Measurements from ENCODE around the gene TK2.

The TK2 gene

DNA sequence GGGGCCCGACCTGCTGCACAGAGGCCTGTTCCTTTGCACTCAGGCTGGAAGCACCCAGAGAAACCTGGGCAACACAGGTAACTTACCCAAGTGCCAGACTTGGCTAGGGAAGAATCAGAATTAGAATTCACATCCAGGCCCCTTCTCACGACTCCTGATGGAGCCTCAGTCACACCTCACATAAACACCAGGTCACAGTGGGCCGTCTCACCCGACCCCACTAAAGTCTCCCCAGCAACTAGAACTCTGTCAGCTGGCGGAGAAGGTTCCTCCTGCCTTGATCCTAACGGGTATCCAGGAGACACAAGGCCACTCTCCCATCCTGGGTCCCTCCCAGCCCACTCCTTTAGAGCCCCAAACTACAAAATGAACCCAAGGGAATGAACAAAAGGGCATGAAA, 6.4 kb downstream of the TK2 start:
- DNase-seq = no peak

DNA sequence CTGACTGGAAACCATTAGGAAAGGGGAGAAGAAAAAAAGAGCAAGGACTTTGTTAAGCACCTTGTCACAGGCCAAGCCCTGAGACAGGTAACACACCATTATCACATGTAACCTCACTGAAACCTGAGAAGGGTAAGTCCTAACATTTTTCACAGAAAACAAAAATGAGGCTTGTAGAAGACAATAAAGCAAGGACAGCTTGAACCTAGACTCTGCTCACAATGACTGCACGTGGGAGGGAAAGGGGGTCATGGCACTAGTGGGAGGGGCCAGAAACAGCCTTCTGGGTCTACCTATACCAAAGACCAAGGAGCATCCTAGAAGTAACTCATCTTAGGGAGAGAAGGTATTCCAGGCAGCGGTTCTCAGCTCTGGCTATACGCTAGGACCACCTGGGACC, 7.5 kb downstream of the TK2 start:
- DNase-seq = no peak

DNA sequence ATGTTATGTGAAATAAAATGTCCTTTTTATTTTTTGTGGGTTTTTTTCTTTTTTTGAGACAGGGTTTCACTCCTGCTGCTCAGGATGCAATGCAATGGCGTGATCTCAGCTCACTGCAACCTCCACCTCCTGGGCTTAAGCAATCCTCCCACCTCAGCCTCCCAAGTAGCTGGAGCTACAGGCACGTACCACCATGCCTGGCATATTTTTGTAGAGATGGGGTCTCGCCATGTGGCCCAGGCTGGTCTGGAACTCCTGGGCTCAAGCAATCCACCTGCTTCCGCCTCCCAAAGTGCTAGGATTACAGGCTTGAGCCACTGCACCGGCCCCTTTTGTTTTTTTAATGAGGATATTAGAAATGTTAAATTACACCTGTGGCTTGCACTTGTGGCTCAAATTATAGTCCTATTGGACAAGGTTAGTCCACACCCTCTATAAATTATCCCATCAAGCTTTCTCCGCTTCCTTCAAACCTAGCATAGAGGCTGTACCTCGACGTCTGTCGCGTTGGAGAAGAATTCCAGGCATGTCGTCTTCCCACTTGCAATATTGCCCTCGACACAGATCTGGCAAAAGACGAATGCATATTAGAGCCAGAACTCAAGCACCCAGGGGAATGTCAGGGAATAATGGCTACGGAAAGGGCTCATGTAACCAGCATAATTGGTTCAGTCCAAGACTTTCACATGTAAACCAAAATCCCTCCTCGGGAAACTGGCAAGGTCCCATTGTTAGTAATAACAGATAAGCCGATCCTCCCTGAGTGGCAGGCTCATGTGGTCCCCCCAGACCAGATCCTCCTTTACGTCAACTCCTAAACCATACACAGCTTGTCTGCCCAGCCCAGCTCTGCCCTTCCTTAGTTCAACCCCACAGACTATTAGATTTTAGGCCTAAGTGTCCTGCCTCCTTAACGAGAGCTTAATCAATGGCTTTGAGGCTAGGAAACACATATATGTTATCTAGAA, 8.2 kb downstream of the TK2 start:
- DNase-seq = no peak

DNA sequence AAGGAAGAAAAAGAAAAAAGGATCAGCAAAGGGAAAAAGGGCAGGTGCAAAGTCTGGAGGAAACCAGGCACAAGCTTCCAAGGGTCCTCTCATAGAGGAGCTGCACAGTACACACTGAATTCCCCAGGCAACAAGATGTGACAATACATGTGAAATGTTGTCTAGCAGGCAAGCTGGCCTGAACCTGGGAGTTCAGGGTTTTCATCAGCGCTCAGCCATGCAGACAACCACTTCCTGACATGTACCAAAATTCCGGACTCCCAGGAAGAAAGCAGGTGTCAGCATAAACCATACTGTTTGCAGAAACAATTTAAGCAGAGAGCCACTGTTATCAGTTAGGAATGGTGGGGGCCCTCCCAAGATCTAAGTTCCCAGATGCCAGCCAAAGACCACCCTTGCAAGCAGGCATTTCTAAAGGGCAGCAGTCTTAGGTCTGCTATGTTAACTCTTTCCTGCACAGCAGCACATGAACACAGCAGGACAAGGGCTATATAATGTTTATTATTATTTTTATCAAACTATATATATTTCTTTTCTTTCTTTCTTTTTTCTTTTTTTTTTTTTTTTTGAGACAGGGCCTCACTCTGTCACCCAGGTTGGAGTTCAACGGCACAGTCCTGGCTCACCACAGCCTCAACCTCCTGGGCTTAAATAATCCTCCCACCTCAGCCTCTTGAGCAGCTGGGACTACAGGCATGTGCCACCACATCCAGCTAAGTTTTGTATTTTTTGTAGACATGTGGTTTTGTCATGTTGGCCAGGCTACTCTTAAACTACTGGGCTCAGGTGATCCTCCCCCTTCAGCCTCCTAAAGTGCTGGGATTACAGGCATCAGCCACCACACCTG, 10.1 kb downstream of the TK2 start:
- no peak for DNase-seq

DNA sequence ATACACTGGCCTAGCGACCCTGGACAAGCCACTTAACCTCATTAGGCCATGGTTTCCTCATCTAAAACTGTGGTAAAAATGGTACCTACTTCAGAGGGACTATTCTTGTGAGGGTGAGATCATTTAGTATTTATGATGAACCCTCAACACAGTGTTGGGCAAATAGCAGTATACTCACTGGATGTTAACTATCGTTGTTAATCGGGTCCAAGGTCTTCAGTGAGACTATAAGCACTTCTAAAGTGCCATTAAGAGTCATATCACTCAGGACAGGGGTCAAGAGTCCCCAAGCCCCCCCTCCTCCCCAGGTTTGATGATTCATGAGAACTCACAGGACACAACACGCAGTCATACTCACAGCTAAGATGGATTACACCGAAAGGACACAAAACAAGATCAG, 11.0 kb downstream of the TK2 start:
- DNase-seq = no peak

DNA sequence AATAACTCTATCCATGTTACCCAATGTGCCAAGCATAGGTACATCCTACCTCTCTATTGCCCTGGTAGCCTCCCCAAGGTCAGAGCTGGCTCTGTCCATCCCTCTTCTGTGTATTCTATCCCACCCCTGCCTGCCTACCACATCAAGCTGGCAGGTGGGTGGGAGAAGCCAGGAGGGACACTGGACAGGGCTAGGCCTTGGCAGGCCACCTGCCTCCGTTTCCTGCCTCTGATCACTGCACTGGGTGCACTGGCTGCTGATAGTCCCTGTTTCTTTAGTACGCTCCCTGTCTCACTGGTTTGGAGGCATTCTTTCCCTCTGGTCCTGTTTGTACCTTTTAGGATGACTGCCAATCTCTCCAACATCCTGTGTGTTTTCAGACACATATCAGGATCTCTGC, 12.7 kb downstream of the TK2 start:
- no peak for DNase-seq

DNA sequence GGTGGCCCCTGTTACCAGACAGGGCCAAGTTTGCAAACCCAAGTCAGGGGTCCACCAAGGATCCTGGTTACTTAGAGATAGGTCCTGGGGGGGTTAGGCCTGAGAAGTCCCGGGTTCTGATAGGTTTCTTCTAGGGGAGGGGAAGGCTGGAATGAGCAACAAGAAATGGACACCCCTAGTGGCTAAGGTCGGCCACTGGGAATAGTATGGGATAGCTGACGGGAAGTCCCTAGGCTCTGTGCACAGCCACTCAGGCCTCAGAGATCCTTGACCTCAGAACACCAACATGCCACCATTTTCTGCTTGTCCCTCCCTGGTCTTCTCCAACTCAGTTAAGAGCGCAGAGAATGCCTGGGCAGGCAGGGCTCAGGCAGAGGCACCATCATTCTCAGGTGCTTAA, 13.4 kb downstream of the TK2 start:
- no peak for DNase-seq

DNA sequence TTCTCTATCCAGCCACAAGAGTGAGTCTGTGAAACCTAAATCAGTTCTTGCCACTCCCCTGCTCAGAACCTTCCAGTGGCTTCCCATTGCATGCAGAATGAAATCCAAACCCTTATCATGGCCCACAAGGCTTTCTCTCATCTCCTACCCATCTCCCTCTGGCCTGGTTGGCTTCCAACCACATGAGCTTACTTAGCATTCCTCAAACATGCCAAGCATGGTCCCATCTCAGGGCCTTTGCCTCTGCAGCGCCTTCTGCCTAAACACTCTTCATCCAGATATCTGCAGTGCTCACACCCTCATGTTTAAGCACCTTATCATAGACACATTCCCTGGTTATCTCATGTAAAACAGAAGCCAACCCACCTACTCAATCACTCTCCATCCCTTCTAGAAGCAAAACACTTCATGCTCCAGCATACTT, 15.5 kb downstream of the TK2 start:
- no peak for DNase-seq

DNA sequence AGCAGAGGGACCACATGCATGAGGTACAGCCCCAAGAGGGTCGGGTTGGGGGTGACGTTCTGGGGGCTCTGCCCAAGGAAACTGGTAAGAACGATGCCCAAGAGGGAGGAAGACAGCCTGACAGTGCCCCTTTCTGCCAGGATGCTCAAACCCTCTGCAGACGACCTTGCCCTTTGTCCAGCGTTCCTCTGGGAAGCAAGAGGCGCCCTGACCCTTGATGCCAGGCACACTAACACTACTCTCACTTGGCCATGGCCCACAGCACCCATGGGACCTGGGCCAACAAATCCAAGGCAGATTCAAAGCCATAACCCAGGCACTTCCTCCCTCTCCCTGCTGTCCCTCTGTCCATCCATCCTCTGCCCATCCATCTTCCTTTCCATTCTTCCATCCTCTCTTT, 20.4 kb downstream of the TK2 start:
- no peak for DNase-seq

DNA sequence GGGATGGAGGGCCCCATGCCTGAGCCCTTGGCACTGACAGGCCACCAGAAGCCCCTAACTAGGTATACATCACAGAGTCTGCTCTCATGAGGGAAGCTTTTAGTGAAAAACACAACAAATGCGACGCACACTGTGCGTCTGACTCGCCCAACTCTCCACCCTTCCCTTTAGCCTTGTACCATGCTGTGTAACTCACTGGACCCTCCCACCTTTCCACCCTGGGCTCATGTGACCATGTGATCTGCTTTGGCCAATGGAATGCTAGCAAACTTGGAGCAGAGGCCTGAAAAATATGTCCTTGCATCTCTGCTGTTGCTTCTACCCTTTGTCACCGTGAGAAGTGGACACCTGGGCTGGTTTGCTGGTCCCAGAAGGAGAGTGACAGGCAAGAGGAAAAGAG, 21.6 kb downstream of the TK2 start:
- DNase-seq = no peak

DNA sequence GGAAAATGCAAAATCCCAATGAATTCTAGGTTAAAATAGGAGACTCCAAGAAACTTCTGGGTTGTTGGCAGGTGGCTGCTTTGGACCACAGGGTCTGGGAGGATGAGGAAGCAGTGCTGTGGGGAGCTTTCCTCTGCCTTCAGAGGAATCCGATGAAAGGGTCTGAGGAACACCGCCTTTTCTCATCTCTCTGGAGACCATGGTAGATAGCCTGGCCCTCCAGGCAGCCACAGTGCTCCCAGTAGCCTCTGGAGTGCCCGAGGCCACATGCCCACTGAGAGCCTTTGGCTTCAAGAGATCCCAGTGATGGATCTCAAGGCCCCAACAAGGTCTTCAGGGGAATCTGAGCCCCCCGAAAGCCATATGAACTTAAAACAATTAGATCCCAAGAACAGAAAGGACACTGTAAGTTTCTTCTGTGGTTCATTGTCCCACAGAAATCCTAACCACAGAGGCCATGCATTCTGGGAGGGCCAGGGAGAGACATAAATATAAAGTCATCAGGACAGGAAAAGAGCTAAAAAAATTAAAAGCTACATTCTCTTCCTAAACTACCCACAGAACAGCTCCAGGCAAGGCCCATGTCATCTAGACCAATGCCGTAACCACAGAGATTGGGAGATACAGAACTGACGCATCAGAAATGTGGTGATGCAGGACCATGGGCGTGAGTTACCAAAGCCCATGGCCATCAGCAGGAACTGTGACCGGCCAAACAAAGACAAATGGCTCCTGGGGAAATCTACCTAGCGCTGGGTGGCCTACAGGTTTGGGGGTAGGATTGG, 24.3 kb downstream of the TK2 start:
- DNase-seq = no peak

DNA sequence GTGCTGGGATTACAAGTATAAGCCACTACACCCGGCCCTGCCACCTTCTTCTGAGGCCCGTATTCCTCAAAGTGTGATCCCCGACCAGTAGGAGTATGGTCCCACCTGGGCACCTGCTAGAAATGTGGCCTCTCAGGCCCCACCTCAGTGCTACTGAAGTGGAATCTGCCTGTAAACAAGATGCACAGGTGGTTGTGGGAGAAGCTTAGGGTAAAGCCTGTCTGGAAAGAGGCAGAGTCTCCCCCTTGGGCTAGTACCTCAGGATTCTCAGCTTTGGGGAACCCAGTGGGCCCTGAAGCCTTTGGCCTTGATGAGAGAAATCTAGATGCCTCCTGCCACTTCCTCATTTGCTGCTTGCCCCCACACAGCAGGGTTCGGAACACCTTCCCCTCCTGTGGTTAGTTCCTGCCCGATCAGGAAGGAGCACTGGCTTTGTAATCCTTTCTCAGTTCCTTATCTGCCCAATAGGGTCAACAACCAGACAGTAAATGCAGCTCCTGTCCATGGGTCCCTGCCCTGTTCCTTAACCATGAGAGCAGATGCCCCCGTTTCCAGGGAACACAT, 25.2 kb downstream of the TK2 start:
- no peak for DNase-seq

DNA sequence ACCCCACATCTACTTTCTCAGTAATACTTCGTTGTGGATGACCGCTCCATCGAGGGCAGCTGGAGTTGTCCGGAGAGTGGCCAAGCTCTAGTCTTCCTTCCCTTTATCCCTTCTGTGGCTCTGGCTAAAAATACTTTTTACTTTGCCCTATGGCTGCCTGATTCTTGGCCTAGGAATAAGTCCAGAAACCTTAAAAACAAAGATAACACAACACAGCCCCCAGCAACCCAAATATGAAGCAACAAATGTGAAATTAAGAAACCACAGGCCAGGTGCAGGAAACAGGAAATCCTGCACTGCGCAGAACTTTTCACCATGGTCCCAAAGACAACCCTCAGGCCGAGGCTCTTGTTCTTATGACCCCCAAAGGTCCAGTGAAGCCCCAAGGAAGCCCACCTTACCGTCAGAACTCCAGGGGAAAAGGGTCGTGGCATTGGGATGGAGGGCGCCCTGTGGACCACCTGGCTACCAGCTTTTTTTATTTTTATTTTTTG, 26.0 kb downstream of the TK2 start:
- no peak for DNase-seq

DNA sequence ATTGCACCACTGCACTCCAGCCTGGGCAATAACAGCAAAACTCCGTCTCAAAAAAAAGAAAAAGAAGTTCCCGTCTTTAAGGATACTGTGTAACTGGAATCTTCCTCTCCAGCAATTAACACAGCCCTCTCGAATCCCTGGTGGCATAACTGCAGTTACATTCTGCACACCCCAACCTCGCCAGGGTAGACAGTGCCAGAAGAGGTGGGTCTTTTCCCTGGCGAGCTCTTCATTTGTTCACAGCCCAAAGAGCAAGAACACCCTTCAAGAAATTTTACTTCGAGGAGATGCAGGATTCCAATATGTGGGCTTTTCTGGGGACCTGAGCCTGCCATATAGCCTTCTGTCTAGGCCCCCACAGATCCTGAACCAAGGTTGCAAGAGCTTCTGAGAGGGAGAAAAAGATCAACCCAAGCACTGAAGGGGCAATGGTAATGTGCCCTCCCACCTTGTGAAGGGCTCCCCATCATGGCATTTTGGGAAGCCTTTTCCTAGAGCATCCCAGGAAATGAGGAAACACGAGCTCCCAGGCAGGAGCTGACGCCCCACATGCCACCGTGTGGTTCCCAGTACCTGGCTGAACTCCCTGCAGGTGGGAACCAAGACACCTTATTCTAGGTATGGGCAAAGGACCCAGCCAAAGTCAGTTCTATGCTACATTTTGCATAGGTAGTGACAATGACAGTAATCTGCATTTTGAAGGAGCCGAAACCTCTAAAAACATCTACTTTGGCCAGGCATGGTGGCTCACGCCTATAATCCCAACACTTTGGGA, 26.9 kb downstream of the TK2 start:
- DNase-seq = no peak

DNA sequence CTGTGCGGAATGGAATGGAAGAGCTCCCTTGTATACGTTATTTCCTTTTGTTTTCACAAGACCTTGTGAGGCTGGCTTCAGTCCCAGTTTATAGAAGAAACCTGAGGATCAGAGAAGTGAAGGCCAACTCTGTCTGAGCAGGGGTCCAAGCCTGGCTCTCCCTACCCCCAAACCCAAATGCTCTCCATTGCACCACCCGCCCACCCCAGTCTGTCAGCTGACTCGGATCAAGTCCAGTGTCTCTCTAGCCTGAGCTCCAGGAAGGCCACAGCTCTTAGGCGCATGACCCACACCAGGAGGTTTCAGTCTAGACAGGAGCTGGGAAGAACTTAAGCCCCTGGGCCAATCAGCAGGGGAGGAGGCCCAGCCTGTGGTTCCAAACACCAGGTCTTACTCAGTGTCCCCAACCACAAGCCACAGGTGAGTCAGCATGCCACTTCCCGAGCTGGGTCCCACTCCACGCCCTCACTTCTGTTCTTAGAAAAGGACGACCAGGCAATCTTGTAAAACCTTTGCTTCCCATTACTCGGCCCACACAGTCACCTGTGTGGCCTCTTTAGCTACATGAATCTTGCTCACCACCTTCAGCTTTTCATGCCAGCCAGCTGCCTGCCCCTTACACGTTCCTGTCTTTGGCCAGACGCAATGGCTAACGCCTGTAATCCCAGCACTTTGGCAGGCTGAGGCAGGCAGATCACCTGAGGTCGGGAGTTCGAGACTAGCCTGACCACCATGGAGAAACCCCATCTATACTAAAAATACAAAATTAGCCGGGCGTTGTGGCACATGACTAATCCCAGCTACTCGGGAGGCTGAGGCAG, 27.8 kb downstream of the TK2 start:
- DNase-seq = no peak

DNA sequence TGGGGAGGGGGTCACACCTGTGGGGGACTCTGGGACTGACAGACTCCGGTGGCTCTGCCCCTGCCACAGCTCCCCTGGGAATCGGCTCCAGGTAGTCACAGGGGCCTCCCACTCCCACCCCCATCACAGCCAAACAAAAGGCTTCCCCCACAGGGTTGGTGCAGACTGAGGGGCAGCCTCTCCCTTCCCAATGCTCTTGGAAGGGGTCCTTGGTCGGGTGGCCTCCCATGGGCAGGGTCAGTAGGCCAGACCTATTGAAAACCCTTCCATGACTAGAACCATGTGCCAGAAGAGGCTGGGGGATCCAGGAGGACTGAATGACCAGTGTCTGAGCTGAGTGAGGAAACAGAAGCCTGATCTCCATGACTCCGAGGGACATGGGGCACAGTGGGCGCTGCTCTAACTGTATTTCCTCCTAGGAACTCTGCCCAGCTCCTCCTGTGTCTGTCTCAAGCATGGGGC, 28.6 kb downstream of the TK2 start:
- no peak for DNase-seq

DNA sequence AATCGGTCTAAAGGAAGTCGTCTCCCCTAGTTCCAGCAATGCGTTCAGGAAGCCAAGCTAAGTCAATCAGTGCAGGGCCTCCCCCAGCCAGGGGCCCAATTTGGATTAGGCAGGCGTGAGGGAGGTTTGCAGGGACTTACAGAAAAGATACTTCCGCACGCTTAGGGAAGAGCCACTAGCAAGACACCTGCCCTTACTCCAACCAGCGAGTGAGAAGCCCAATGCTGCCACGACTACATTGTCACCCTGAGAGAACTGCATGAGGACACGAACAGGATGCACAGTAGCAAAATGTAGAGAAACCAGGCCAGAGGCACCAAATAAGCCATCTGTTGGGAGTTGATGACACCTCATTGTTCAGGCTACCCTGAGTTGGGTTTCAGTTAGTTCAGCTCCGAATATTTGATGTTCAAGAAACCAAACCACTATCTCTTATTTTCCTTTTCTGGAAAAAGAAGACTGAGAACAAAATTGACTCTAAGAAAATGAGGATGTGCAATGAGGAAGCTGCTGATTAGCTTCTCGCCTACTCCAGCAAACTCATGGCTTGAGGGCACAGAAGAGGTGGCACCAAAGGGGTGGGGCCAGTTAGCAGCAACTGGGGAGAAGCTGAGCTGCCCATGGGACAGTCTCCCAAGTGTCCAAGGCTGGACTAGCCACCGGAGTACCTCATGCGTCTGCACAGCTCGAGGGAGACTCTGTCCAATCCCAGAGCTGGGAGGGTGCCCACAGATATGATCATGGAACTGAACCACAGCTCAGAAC, 29.3 kb downstream of the TK2 start:
- DNase-seq = no peak

DNA sequence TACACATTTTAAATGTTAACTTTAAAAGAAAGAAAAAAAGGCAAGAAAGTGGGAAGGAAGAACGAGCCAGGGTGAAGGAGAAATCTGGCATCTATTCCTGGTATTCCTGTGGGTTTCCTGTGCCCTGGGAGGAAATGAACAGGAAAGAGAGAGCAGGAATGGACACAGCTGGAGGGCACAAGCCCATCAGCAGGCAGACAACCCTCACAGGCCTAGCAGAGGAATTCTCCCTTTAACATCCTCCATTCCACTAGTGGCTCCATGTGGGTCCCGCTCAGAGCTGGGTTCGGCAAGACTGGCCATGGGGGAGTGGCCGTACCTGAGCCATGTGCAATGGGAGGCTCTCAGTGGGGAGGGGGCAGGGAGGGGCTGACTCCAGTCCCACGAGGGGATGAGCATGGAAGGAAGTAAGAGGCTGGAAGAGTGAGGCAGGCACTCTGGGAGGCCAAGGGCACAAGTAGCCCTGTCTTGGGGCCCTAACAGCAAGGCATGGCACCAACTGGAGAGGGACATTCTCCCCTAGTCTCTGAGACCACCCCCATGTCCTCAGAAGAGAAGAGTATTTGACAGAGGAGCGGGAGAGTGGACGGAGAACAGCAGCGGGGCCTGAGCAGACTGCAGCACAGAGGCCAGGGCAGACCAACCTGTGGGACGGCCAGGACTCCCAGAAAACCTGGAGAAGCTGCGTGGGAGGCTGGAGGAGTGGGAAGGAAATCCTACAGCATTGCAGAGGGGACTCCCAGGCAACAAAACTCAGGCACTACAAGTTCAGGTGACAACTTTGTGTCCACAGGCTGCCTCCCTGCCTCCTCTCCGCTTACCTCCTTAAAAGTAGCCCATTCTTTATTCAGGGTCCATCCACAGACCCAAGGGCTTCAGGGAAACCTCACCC, 30.2 kb downstream of the TK2 start:
- DNase-seq = no peak
